GM12878 (cell line): ENCODE results near the gene MAPKAP1. TPM values are rescaled to one million over a fixed set of nuclear protein-coding genes. Genes with fewer than 3 reads are reported as not detected.

Source experiments
- ATAC-seq: fragments of 200-7000 bp; cut with Tn5 transposase; 3 replicates; pipeline ENCODE4 v1.9.1; 2020; ENCODE audit warnings: mild to moderate bottlenecking, moderate library complexity
- BruUV-seq: library from RNA; stranded (reverse); fragments of 400-500 nt; replicated peaks from 2 replicates; lab custom pipeline; 2021; lab: Mats Ljungman, UMichigan
- CTCF ChIA-PET: fragments of 300-600 bp; sonication (Branson Sonifier 250); formaldehyde crosslinking; extraction: SDS; loops from one replicate; lab custom pipeline; 2021; ENCODE audit warnings: inconsistent platforms; lab: Yijun Ruan, JAX
- POLR2A ChIA-PET: fragments of 350-600 bp; formaldehyde crosslinking; extraction: SDS; loops from one replicate; lab custom pipeline; 2021; ENCODE audit warnings: inconsistent platforms; lab: Charles Lee
- RAD21 ChIA-PET: fragments of 300-600 bp; sonication (Branson Sonifier 250); formaldehyde crosslinking; loops from one replicate; lab custom pipeline; 2023; ENCODE audit warnings: antibody characterized with exemption; ENCODE audit not compliant: unreplicated experiment; lab: Charles Lee
- SMC1A ChIA-PET: fragments of 300-600 bp; sonication (Branson Sonifier 250); formaldehyde crosslinking; loops from one replicate; lab custom pipeline; 2023; ENCODE audit not compliant: unreplicated experiment, uncharacterized antibody; lab: Charles Lee
- DNase-seq: peaks from one replicate; pipeline ENCODE4 v3.0.0-alpha.2; 2011; ENCODE audit warnings: low read depth, low spot score
- FAIRE-seq: peaks from 3 replicates; lab custom pipeline; 2011; peaks lifted over from hg19 to GRCh38; lab: Jason Lieb, UNC
- H2AFZ ChIP-seq: 2 replicates; pipeline ENCODE4 v1.6.0; 2011; ENCODE audit warnings: low read depth, low read length, control low read depth; ENCODE audit not compliant: control insufficient read depth
- H3K27ac ChIP-seq: 2 replicates; pipeline ENCODE4 v1.5.1; 2011; ENCODE audit warnings: control low read depth; ENCODE audit not compliant: control insufficient read depth, insufficient read depth
- H3K27me3 ChIP-seq, 2 experiments: replicated peaks in 1 of 2; 2 replicates each; pipeline versions ENCODE4 v1.6.0 to v1.6.1; 2011; ENCODE audit warnings: low read length in 1 of 2; ENCODE audit not compliant: control insufficient read depth in 2 of 2, insufficient read depth in 2 of 2
- H3K36me3 ChIP-seq, 2 experiments: 2 replicates each; pipeline ENCODE4 v1.5.1; 2011; ENCODE audit warnings: low read length in 1 of 2; ENCODE audit not compliant: control insufficient read depth in 2 of 2, insufficient read depth in 2 of 2
- H3K4me1 ChIP-seq: 2 replicates; pipeline ENCODE4 v1.6.1; 2011; ENCODE audit warnings: mild to moderate bottlenecking, low read length, moderate library complexity, mixed read lengths; ENCODE audit not compliant: control insufficient read depth, insufficient read depth
- H3K4me2 ChIP-seq: 2 replicates; pipeline ENCODE4 v1.6.0; 2011; ENCODE audit warnings: control low read depth; ENCODE audit not compliant: control insufficient read depth, insufficient read depth
- H3K4me3 ChIP-seq: fragments of 200-600 bp; sonication (generic); 2 replicates; pipeline ENCODE4 v1.5.1; 2016
- H3K79me2 ChIP-seq: 2 replicates; pipeline ENCODE4 v1.6.0; 2011; ENCODE audit warnings: low read length; ENCODE audit not compliant: control insufficient read depth, insufficient read depth
- H3K9ac ChIP-seq: 2 replicates; pipeline ENCODE4 v1.8.0; 2011; ENCODE audit warnings: low read length, control low read depth, mixed read lengths; ENCODE audit not compliant: control insufficient read depth, insufficient read depth
- H3K9me3 ChIP-seq: replicated peaks from 3 replicates; pipeline ENCODE4 v1.5.1; 2011; ENCODE audit warnings: mild to moderate bottlenecking, low read length; ENCODE audit not compliant: control insufficient read depth, insufficient read depth
- H4K20me1 ChIP-seq: 2 replicates; pipeline ENCODE4 v1.6.0; 2011; ENCODE audit not compliant: control insufficient read depth, insufficient read depth
- BCL11A ChIP-seq: IDR thresholded peaks from 2 replicates; pipeline ENCODE4 v1.6.1; 2011; ENCODE audit warnings: low read depth, low read length
- EZH2 ChIP-seq: IDR thresholded peaks from 2 replicates; pipeline ENCODE4 v1.6.1; 2012; ENCODE audit warnings: low read depth, mild to moderate bottlenecking, control low read depth, inconsistent platforms, low read length, borderline replicate concordance; ENCODE audit not compliant: control insufficient read depth
- FOXK2 ChIP-seq: fragments of 450-650 bp; IDR thresholded peaks from 2 replicates; pipeline ENCODE4 v1.6.1; 2017; ENCODE audit warnings: mild to moderate bottlenecking, moderate library complexity
- GABPA ChIP-seq: IDR thresholded peaks from 2 replicates; pipeline ENCODE4 v1.6.1; 2014; ENCODE audit warnings: antibody characterized with exemption, low read depth, mild to moderate bottlenecking, inconsistent platforms
- NFIC ChIP-seq: IDR thresholded peaks from 2 replicates; pipeline ENCODE4 v1.6.1; 2012; ENCODE audit warnings: low read depth, mild to moderate bottlenecking, inconsistent platforms, low read length, moderate library complexity
- RFX5 ChIP-seq: IDR thresholded peaks from 2 replicates; pipeline ENCODE4 v1.6.1; 2011; ENCODE audit warnings: low read depth, low read length, improper control_type of control experiment
- SMAD1 ChIP-seq: fragments of 450-650 bp; IDR thresholded peaks from 2 replicates; pipeline ENCODE4 v1.6.1; 2018; ENCODE audit warnings: mild to moderate bottlenecking, low read depth; ENCODE audit not compliant: partially characterized antibody
- SMAD5 ChIP-seq: IDR thresholded peaks from 2 replicates; pipeline ENCODE4 v1.6.1; 2016; ENCODE audit warnings: antibody characterized with exemption, low read depth
- SPI1 ChIP-seq: IDR thresholded peaks from 2 replicates; pipeline ENCODE4 v1.6.1; 2011; ENCODE audit warnings: low read depth, mild to moderate bottlenecking, low read length, moderate library complexity, borderline replicate concordance; ENCODE audit not compliant: insufficient read depth
- TAF1 ChIP-seq: IDR thresholded peaks from 2 replicates; pipeline ENCODE4 v1.6.1; 2011; ENCODE audit warnings: mild to moderate bottlenecking, low read depth, low read length, borderline replicate concordance
- TCF3 ChIP-seq: IDR thresholded peaks from 2 replicates; pipeline ENCODE4 v1.6.1; 2012; ENCODE audit warnings: low read depth, mild to moderate bottlenecking, low read length, borderline replicate concordance; ENCODE audit not compliant: insufficient read depth
- ZNF217 ChIP-seq: fragments of 450-650 bp; IDR thresholded peaks from 2 replicates; pipeline ENCODE4 v1.6.1; 2017; ENCODE audit warnings: antibody characterized with exemption, mild to moderate bottlenecking
- WGBS: methylation state at CpG from one replicate; pipeline ENCODE4 v1.1.6; 2016; ENCODE audit warnings: low lambda C conversion rate; ENCODE audit not compliant: insufficient replicate concordance, insufficient coverage; ENCODE audit errors: missing lambda C conversion rate; 5-methylcytosine and 5-hydroxymethylcytosine counted together
- in situ Hi-C: fragments of 300-500 bp; cut with MboI; formaldehyde crosslinking; loops from 9 replicates; pipeline ENCODE4 v1.14.3; 2018; ENCODE audit warnings: mixed read lengths
- intact Hi-C: fragments of 100-400 bp; cut with micrococcal nuclease; formaldehyde crosslinking; loops from one replicate; pipeline ENCODE4 v1.14.2; 2022; ENCODE audit not compliant: unreplicated experiment
- polyA plus RNA-seq, 11 experiments: library from polyadenylated mRNA; depleted of rRNA in 4 of 11; unstranded in 6 of 11; stranded (reverse) in 5 of 11; fragments of >200 nt; fragmentation: Nextera tagmentation in 4 of 11; fragmentation: Illumina TruSeq in 1 of 11; extraction: Ambion mirVana in 4 of 11; extraction: Trizol in 1 of 11; gene quantifications; 1 replicate in 1 of 11; 2 replicates in 10 of 11; pipeline versions ENCODE4 v1.2.1 to v1.2.3, GENCODE V29; 2011 to 2016; ENCODE audit warnings: inconsistent platforms in 2 of 11, missing spikeins in 2 of 11, low read depth in 1 of 11
- total RNA-seq, 4 experiments: library from RNA; depleted of rRNA in 3 of 4; stranded (reverse); fragments of >200 nt in 3 of 4; fragmentation: Illumina TruSeq in 1 of 4; extraction: Trizol in 1 of 4; gene quantifications; 2 replicates each; pipeline versions ENCODE4 v1.2.1 to v1.2.3, GENCODE V29; 2013 to 2021
- TF ChIP-seq, protein P1 (sequence below): fragments of 150-350 bp; IDR thresholded peaks from 2 replicates; pipeline ENCODE4 v1.6.1; 2014; ENCODE audit warnings: mild to moderate bottlenecking, low read depth, low read length
- TF ChIP-seq, protein P2 (sequence below): IDR thresholded peaks from 2 replicates; pipeline ENCODE4 v1.6.1; 2011; ENCODE audit warnings: low read depth, low read length, improper control_type of control experiment, borderline replicate concordance
- TF ChIP-seq, protein P3 (sequence below): fragments of 450-650 bp; formaldehyde crosslinking; IDR thresholded peaks from 2 replicates; pipeline ENCODE4 v1.5.0; 2022; ENCODE audit warnings: mild to moderate bottlenecking, missing genetic modification characterization
- TF ChIP-seq, protein P4 (sequence below): fragments of 450-650 bp; IDR thresholded peaks from 2 replicates; pipeline ENCODE4 v1.6.1; 2017; ENCODE audit warnings: mild to moderate bottlenecking

MAPKAP1 gene
- total and polyA plus RNA-seq, 10 of the 15 experiments (the other 5 are each of a cell fraction or from before 2014, with no cell fraction given) = 5.1 to 188 (median 105) TPM

DNA sequence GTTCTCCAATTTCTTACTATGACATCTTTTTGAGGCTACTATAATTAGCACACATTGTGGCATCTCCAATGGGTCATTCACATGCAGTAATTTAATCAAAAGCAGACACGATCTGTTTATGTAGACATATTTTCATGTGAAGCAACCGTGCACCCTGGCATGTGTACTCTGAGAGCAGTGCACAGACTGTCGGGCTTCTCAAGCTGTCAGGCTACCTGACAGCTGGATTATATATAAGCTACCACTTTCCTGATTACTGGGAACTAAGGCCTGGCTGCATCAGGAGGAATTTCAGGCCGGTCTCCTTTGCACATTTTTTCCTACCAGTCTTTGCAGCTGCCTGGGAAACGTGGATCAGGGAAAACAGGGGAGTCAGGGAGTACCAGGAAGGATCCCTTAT lies 197.5 kb downstream of the MAPKAP1 start:
- FAIRE-seq (no peak), ATAC-seq (no peak), DNase-seq (no peak)
- intact Hi-C loops = no loop called here
- ChIA-PET POLR2A (no interaction called here), CTCF (interaction anchor here (1.1 kb wide), 1 partner anchor 22 kb away, joined by 3 read pairs; no protein-coding TSS in a partner anchor), RAD21 (no interaction called here), SMC1A (interaction anchor here (2.7 to 3.9 kb wide), 2 partner anchors 13 to 21 kb away, joined by 11 to 12 read pairs; no protein-coding TSS in a partner anchor)
- in situ Hi-C loops = no loop called here
- H3K4me3 ChIP-seq = no peak overlapping the region
- no peaks in the 10 kb centered on the region for H3K27me3 ChIP-seq
- no TSS peak for BruUV-seq
- H3K4me2 ChIP-seq = no peak overlapping the region
- no peak overlapping the region for H2AFZ ChIP-seq
- WGBS = 93% methylated on average over 5 of the region's 5 CpGs
- H3K27ac ChIP-seq = no peak overlapping the region
- H3K9me3 ChIP-seq = no peaks in the 10 kb centered on the region
- H3K9ac ChIP-seq = no peak overlapping the region
- peaks cover 19% of the 10 kb centered on the region for H3K4me1 ChIP-seq
- H4K20me1 ChIP-seq = no peaks in the 10 kb centered on the region
- H3K79me2 ChIP-seq = peaks cover 7% of the 10 kb centered on the region
- H3K36me3 ChIP-seq = peaks cover 5 to 6% of the 10 kb centered on the region in 2 experiments
- TF ChIP-seq, protein P1, sequence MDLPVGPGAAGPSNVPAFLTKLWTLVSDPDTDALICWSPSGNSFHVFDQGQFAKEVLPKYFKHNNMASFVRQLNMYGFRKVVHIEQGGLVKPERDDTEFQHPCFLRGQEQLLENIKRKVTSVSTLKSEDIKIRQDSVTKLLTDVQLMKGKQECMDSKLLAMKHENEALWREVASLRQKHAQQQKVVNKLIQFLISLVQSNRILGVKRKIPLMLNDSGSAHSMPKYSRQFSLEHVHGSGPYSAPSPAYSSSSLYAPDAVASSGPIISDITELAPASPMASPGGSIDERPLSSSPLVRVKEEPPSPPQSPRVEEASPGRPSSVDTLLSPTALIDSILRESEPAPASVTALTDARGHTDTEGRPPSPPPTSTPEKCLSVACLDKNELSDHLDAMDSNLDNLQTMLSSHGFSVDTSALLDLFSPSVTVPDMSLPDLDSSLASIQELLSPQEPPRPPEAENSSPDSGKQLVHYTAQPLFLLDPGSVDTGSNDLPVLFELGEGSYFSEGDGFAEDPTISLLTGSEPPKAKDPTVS = no peak
- no peak for TF ChIP-seq SMAD5
- TF ChIP-seq, protein P2, sequence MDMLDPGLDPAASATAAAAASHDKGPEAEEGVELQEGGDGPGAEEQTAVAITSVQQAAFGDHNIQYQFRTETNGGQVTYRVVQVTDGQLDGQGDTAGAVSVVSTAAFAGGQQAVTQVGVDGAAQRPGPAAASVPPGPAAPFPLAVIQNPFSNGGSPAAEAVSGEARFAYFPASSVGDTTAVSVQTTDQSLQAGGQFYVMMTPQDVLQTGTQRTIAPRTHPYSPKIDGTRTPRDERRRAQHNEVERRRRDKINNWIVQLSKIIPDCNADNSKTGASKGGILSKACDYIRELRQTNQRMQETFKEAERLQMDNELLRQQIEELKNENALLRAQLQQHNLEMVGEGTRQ = no peak
- no peak for TF ChIP-seq BCL11A
- no peak for TF ChIP-seq NFIC
- no peak for TF ChIP-seq RFX5
- TF ChIP-seq, protein P3, sequence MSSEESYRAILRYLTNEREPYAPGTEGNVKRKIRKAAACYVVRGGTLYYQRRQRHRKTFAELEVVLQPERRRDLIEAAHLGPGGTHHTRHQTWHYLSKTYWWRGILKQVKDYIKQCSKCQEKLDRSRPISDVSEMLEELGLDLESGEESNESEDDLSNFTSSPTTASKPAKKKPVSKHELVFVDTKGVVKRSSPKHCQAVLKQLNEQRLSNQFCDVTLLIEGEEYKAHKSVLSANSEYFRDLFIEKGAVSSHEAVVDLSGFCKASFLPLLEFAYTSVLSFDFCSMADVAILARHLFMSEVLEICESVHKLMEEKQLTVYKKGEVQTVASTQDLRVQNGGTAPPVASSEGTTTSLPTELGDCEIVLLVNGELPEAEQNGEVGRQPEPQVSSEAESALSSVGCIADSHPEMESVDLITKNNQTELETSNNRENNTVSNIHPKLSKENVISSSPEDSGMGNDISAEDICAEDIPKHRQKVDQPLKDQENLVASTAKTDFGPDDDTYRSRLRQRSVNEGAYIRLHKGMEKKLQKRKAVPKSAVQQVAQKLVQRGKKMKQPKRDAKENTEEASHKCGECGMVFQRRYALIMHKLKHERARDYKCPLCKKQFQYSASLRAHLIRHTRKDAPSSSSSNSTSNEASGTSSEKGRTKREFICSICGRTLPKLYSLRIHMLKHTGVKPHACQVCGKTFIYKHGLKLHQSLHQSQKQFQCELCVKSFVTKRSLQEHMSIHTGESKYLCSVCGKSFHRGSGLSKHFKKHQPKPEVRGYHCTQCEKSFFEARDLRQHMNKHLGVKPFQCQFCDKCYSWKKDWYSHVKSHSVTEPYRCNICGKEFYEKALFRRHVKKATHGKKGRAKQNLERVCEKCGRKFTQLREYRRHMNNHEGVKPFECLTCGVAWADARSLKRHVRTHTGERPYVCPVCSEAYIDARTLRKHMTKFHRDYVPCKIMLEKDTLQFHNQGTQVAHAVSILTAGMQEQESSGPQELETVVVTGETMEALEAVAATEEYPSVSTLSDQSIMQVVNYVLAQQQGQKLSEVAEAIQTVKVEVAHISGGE (CRISPR knock-in tag) = no peak
- no peak for TF ChIP-seq TAF1
- no peak for TF ChIP-seq ZNF217
- no peak for TF ChIP-seq FOXK2
- TF ChIP-seq, protein P4, sequence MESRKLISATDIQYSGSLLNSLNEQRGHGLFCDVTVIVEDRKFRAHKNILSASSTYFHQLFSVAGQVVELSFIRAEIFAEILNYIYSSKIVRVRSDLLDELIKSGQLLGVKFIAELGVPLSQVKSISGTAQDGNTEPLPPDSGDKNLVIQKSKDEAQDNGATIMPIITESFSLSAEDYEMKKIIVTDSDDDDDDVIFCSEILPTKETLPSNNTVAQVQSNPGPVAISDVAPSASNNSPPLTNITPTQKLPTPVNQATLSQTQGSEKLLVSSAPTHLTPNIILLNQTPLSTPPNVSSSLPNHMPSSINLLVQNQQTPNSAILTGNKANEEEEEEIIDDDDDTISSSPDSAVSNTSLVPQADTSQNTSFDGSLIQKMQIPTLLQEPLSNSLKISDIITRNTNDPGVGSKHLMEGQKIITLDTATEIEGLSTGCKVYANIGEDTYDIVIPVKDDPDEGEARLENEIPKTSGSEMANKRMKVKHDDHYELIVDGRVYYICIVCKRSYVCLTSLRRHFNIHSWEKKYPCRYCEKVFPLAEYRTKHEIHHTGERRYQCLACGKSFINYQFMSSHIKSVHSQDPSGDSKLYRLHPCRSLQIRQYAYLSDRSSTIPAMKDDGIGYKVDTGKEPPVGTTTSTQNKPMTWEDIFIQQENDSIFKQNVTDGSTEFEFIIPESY = no peak
- no peak for TF ChIP-seq TCF3
- TF ChIP-seq EZH2 = no peak
- no peak for TF ChIP-seq GABPA
- no peak for TF ChIP-seq SMAD1
- no peak for TF ChIP-seq SPI1
